Gastrocnemius medialis (tissue), 4 donors: ENCODE data around the gene COLQ. TPM values are rescaled to one million over a fixed set of nuclear protein-coding genes. Genes with fewer than 3 reads are reported as not detected.
A peak's percentile ranks its signal among the peaks of the same experiment; 100 is the strongest.

ENCODE experiments used
- ATAC-seq, 2 donors: fragments of 150-250 bp; one replicate each; pipeline ENCODE4 v1.9.1; 2016
- DNase-seq, 2 donors: peaks; one replicate each; pipeline ENCODE4 v3.0.0-alpha.2; 2019
- H3K27ac ChIP-seq, 4 donors: fragments of 200-600 bp; sonication (generic); 1 replicate in 1 of 4; 2 replicates in 3 of 4; pipeline ENCODE4 v1.5.1; 2016 to 2018; ENCODE audit warnings: mild to moderate bottlenecking in 2 of 4, moderate library complexity in 1 of 4
- H3K27me3 ChIP-seq, 3 donors: fragments of 200-600 bp; sonication (generic) in 2 of 3; 1 replicate in 1 of 3; 2 replicates in 2 of 3; pipeline versions ENCODE4 v1.5.1 to v1.6.0; 2016 to 2019; ENCODE audit warnings: mild to moderate bottlenecking in 1 of 3, moderate library complexity in 1 of 3
- H3K36me3 ChIP-seq, 2 donors: fragments of 200-600 bp; sonication (generic) in 1 of 2; one replicate each; pipeline ENCODE4 v1.5.1; 2017 to 2018
- H3K4me1 ChIP-seq, 2 donors: fragments of 200-600 bp; sonication (generic) in 1 of 2; one replicate each; pipeline ENCODE4 v1.5.1; 2016 to 2017; ENCODE audit warnings: mild to moderate bottlenecking in 2 of 2
- H3K4me3 ChIP-seq, 4 donors: fragments of 200-600 bp; sonication (generic) in 3 of 4; 1 replicate in 1 of 4; 2 replicates in 3 of 4; pipeline ENCODE4 v1.5.1; 2016 to 2019; ENCODE audit warnings: mild to moderate bottlenecking in 2 of 4
- H3K9me3 ChIP-seq, 3 donors: fragments of 200-600 bp; sonication (generic) in 2 of 3; 1 replicate in 1 of 3; 2 replicates in 2 of 3; pipeline ENCODE4 v1.5.1; 2016 to 2019
- CTCF ChIP-seq, 5 experiments: fragments of 450-650 bp in 3 of 5; fragments of 200-600 bp in 2 of 5; sonication (generic) in 2 of 5; IDR thresholded peaks in 4 of 5; conservative IDR thresholded peaks in 1 of 5; 1 replicate in 4 of 5; 2 replicates in 1 of 5; pipeline ENCODE4 v1.5.1; 2016 to 2019; ENCODE audit warnings: antibody characterized with exemption in 5 of 5, mild to moderate bottlenecking in 3 of 5, moderate library complexity in 3 of 5
- POLR2A ChIP-seq, 2 donors: fragments of 450-650 bp; IDR thresholded peaks; one replicate each; pipeline ENCODE4 v1.6.1; 2017; ENCODE audit warnings: antibody characterized with exemption in 2 of 2, mild to moderate bottlenecking in 2 of 2, moderate library complexity in 2 of 2
- in situ Hi-C, 4 donors: fragments of 200-750 bp; cut with MboI; loops; one replicate each; pipeline versions ENCODE4 v1.15.0 to v1.8.0; 2017; ENCODE audit warnings: low sequenced_read_pairs in 4 of 4
- intact Hi-C: fragments of 100-400 bp; cut with DNase I; formaldehyde crosslinking; loops from one replicate; pipeline ENCODE4 v1.15.1; 2023; ENCODE audit warnings: low total_unique reads
- total RNA-seq, 4 donors: library from RNA; depleted of rRNA; stranded (reverse); fragments of >200 nt; gene quantifications; one replicate each; pipeline versions ENCODE4 v1.1.0 to v1.2.3, GENCODE V29; 2016

Gene COLQ
- total RNA-seq, 4 donors from 2014 or later = 2.8 to 4.7 (median 3.0) TPM

GRCh38 chr3:15495461-15496340, 25.8 kb downstream of the COLQ start:
- TF ChIP-seq CTCF (IDR thresholded peaks at IDR 0.05 in 4 of 5, conservative IDR thresholded peaks at IDR 0.05 in 1 of 5) (no peak), POLR2A (IDR thresholded peaks at IDR 0.05) (no peak)
- in situ Hi-C loops (no loop called here), intact Hi-C loops (loop anchor here (2.0 kb wide), 1 partner anchor 287 kb away; no protein-coding TSS in a partner anchor)
- peak; percentile 46 for ATAC-seq
- Histone ChIP-seq H3K36me3 (no peaks in the 10 kb centered on the region), H3K4me1 (peaks cover 63 to 64% of the 10 kb centered on the region in 2 donors), H3K27ac (peak overlapping the region; percentile 81 to 88 (median 85)), H3K9me3 (no peaks in the 10 kb centered on the region), H3K4me3 (peak overlapping the region; percentile 9 to 24 (median 10)), H3K27me3 (no peaks in the 10 kb centered on the region)
- peak in 1 of 2 donors; percentile 46 for DNase-seq

- TF ChIP-seq CTCF (IDR thresholded peaks at IDR 0.05 in 4 of 5, conservative IDR thresholded peaks at IDR 0.05 in 1 of 5) = no peak
- no peak for TF ChIP-seq POLR2A (IDR thresholded peaks at IDR 0.05)
- no peak overlapping the region for H3K4me3 ChIP-seq
- intact Hi-C loops = no loop called here
- no peak for ATAC-seq
- H3K27me3 ChIP-seq = no peaks in the 10 kb centered on the region
- in situ Hi-C loops = no loop called here
- H3K27ac ChIP-seq = peak overlapping the region in 2 of 4 donors; percentile 81 to 87
- H3K36me3 ChIP-seq = peaks cover 0 to 6% of the 10 kb centered on the region in 2 donors
- DNase-seq = no peak
- H3K4me1 ChIP-seq = peaks cover 40 to 42% of the 10 kb centered on the region in 2 donors
- H3K9me3 ChIP-seq = no peaks in the 10 kb centered on the region
Measured at GRCh38 chr3:15493436-15493835, 28.1 kb downstream of the COLQ start.

GRCh38 chr3:15492847-15493360, 28.6 kb downstream of the COLQ start:
- DNase-seq (no peak), ATAC-seq (no peak)
- intact Hi-C loops = no loop called here
- Histone ChIP-seq H3K9me3 (no peaks in the 10 kb centered on the region), H3K27ac (no peak overlapping the region), H3K4me3 (no peak overlapping the region), H3K36me3 (peaks cover 0 to 6% of the 10 kb centered on the region in 2 donors), H3K27me3 (no peaks in the 10 kb centered on the region), H3K4me1 (peaks cover 35 to 37% of the 10 kb centered on the region in 2 donors)
- no peak for TF ChIP-seq CTCF (IDR thresholded peaks at IDR 0.05 in 4 of 5, conservative IDR thresholded peaks at IDR 0.05 in 1 of 5)
- TF ChIP-seq POLR2A (IDR thresholded peaks at IDR 0.05) = no peak
- in situ Hi-C loops = no loop called here

- intact Hi-C loops = no loop called here
- H3K27ac ChIP-seq = no peak overlapping the region
- H3K27me3 ChIP-seq = no peaks in the 10 kb centered on the region
- H3K36me3 ChIP-seq = peaks cover 0 to 14% of the 10 kb centered on the region in 2 donors
- DNase-seq (no peak), ATAC-seq (no peak)
- in situ Hi-C loops = no loop called here
- TF ChIP-seq CTCF (IDR thresholded peaks at IDR 0.05 in 4 of 5, conservative IDR thresholded peaks at IDR 0.05 in 1 of 5) (no peak), POLR2A (IDR thresholded peaks at IDR 0.05) (no peak)
- H3K9me3 ChIP-seq = no peaks in the 10 kb centered on the region
- peaks cover 18 to 20% of the 10 kb centered on the region in 2 donors for H3K4me1 ChIP-seq
- H3K4me3 ChIP-seq = no peak overlapping the region
Measured at GRCh38 chr3:15491143-15491542, 30.4 kb downstream of the COLQ start.
